ENCODE results near the gene CHPF.

GRCh38 chr2:219557791-219558785, 14.5 kb upstream of the CHPF start:
- TF ChIP-seq CTCF (conservative IDR thresholded peaks at IDR 0.05; ENCODE audit: low read length) (no peak), EZH2phosphoT487 (IDR thresholded peaks at IDR 0.05; ENCODE audit: borderline replicate concordance, low read depth, low read length) (no peak)

All from OCI-LY7 (cell line).